Glomerular visceral epithelial cell (primary cell): ENCODE measurements around the gene ZNF786.

Experiments
- DNase-seq: peaks from one replicate; pipeline ENCODE4 v3.0.0-alpha.2; 2016; ENCODE audit errors: extremely low spot score

Gene ZNF786

GRCh38 chr7:149028346-149029109, 62.0 kb downstream of the ZNF786 start, which contains the start of gene PDIA4:
PDIA4 (minus strand) TSS chr7:149028505; CDS start chr7:149028408, 97 bp downstream.
- peak; percentile 99 for DNase-seq

DNA sequence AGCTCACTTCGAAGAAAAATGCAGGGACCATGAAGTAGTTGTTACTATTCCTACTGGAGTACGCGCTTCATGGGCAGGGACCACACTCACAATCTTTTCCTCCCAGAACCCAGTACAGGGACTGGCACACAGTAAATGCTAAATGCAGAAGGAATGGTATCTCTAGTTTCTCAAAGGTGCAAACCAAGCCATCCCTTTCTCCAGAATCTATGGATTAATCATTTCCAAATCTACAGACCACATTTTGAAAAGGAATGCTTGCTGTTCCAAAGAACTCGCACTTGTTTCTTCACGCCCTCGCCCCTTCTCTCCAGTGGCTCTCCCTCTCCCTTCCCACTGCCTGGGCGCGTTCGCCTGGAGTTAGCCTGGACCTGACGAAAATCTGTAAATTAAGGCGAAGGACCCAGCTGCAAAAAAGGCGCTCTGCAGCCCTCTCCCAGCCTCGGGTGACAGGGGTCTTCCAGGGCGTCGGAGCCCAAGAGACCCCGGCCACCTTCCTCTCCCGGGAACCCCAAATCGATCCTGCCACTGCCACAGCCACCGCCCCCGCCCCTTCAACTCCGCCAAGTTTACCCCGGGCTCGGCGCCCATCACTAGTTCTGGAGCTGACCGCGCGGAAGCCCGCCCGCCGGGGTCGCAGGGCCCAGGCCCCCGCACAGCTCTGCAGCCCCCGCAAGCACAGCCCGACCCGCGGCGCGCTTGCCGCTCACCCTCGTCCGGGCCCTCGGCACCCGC, 62.7 kb downstream of the ZNF786 start:
- peak; percentile 27 for DNase-seq

- no peak for DNase-seq
These were observed 63.5 kb downstream of the ZNF786 start for GRCh38 chr7:149027055-149027454.

GRCh38 chr7:149023662-149024061, 66.9 kb downstream of the ZNF786 start:
- no peak for DNase-seq

GRCh38 chr7:149022756-149023360, 67.7 kb downstream of the ZNF786 start:
- no peak for DNase-seq

DNA sequence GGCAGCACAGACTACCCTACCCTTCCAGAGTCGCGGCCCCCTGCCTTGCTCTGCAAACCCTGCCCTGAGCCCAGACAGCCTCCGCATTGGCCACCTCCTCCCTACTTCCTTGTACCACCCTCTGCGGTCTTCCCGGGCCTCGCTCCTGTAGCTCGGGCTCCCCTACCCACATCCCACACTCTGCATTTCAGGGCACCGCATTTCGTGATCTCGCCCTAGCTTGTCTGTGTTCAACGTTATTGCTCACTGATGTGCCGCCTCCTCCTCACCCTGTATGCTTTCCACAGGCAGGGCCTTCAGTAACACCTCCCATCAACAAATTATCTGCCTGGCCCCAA, 68.8 kb downstream of the ZNF786 start:
- no peak for DNase-seq

- DNase-seq: no peak
These were observed 70.0 kb downstream of the ZNF786 start for GRCh38 chr7:149020483-149020882.
